22Rv1 (cell line): ENCODE measurements around the gene LGR6.
A peak's percentile ranks its signal among the peaks of the same experiment; 100 is the strongest.

ENCODE experiments used
- H3K27ac ChIP-seq: fragments of 450-650 bp; 2 replicates; pipeline ENCODE4 v1.5.1; 2017
- CTCF ChIP-seq: fragments of 450-650 bp; IDR thresholded peaks from 2 replicates; pipeline ENCODE4 v1.5.1; 2017; ENCODE audit warnings: mild to moderate bottlenecking
- ZFX ChIP-seq: fragments of 450-650 bp; IDR thresholded peaks from 2 replicates; pipeline ENCODE4 v1.6.1; 2017; ENCODE audit warnings: antibody characterized with exemption, borderline replicate concordance

The LGR6 gene

GRCh38 chr1:202192770-202193613 lies 607 bp upstream of the LGR6 start:
- peak; percentile 95 for TF ChIP-seq CTCF
- no peak for TF ChIP-seq ZFX

GRCh38 chr1:202194328-202194648 lies 689 bp downstream of the LGR6 start:
- H3K27ac ChIP-seq: no peak overlapping the region
- TF ChIP-seq CTCF (no peak), ZFX (no peak)

More at GRCh38 chr1:202192770-202193613, 607 bp upstream of the LGR6 start:
- H3K27ac ChIP-seq: no peak overlapping the region

- H3K27ac ChIP-seq: no peak overlapping the region
- no peak for TF ChIP-seq CTCF
- TF ChIP-seq ZFX: no peak
These were observed 4.2 kb downstream of the LGR6 start for GRCh38 chr1:202197653-202198365.

- no peak overlapping the region for H3K27ac ChIP-seq
- TF ChIP-seq ZFX (no peak), CTCF (no peak)
These were observed 4.7 kb downstream of the LGR6 start for GRCh38 chr1:202198366-202198724.

GRCh38 chr1:202199040-202199889 lies 5.7 kb downstream of the LGR6 start:
- H3K27ac ChIP-seq: no peak overlapping the region
- TF ChIP-seq ZFX: no peak
- no peak for TF ChIP-seq CTCF

GRCh38 chr1:202200112-202200548 lies 6.5 kb downstream of the LGR6 start:
- H3K27ac ChIP-seq: no peak overlapping the region
- TF ChIP-seq CTCF (no peak), ZFX (no peak)
